ENCODE data around the gene TMEM69.
"Not testable (repeated sequence)": the region's sequence is repeated elsewhere in the genome, so short reads cannot be mapped to it uniquely, and the experiment has no call there.

Gene TMEM69

GRCh38 chr1:45679123-45679522, 8.9 kb upstream of the TMEM69 start:
- DNase-seq, result no peak

GRCh38 chr1:45682942-45683341, 5.0 kb upstream of the TMEM69 start:
- no peak for DNase-seq

- no peak for DNase-seq
Observed at GRCh38 chr1:45684402-45684801, 3.6 kb upstream of the TMEM69 start.

- DNase-seq, result no peak
Observed at GRCh38 chr1:45685308-45686014, 2.5 kb upstream of the TMEM69 start.

- DNase-seq, result peak; percentile 60 to 65
Observed at GRCh38 chr1:45686015-45686287, 2.0 kb upstream of the TMEM69 start.

- DNase-seq, result peak; percentile 98
Observed at GRCh38 chr1:45686288-45687013, 1.5 kb upstream of the TMEM69 start, which contains the start of gene GPBP1L1. GPBP1L1 (minus strand) TSS chr1:45686533; CDS start chr1:45659087, 27,446 bp downstream.

- peak; percentile 94 to 96 for DNase-seq
Observed at GRCh38 chr1:45687014-45687753, 797 bp upstream of the TMEM69 start.

GRCh38 chr1:45693811-45694210, 5.8 kb downstream of the TMEM69 start:
- not testable (repeated sequence) for DNase-seq

GRCh38 chr1:45694823-45695222, 6.8 kb downstream of the TMEM69 start:
- DNase-seq, result no peak

- no peak for DNase-seq
Observed at GRCh38 chr1:45704637-45705036, 16.7 kb downstream of the TMEM69 start.

- no peak for DNase-seq
Observed at GRCh38 chr1:45713711-45714110, 25.7 kb downstream of the TMEM69 start.

- DNase-seq, result no peak
Observed at GRCh38 chr1:45716700-45717099, 28.7 kb downstream of the TMEM69 start.

GRCh38 chr1:45717386-45717785, 29.4 kb downstream of the TMEM69 start:
- not testable (repeated sequence) for DNase-seq

- DNase-seq, result no peak
Observed at GRCh38 chr1:45718289-45718688, 30.3 kb downstream of the TMEM69 start.

- DNase-seq, result no peak
Observed at GRCh38 chr1:45721207-45721606, 33.2 kb downstream of the TMEM69 start.

GRCh38 chr1:45722809-45723208, 34.8 kb downstream of the TMEM69 start:
- DNase-seq, result no peak

GRCh38 chr1:45723248-45723930, 35.4 kb downstream of the TMEM69 start:
- DNase-seq, result no peak

- not testable (repeated sequence) for DNase-seq
Observed at GRCh38 chr1:45726007-45726406, 38.0 kb downstream of the TMEM69 start.

GRCh38 chr1:45730075-45730779, 42.2 kb downstream of the TMEM69 start:
- no peak for DNase-seq

- no peak for DNase-seq
Observed at GRCh38 chr1:45730780-45731319, 42.9 kb downstream of the TMEM69 start.

- no peak for DNase-seq
Observed at GRCh38 chr1:45739137-45739536, 51.2 kb downstream of the TMEM69 start.

- not testable (repeated sequence) for DNase-seq
Observed at GRCh38 chr1:45739641-45740156, 51.7 kb downstream of the TMEM69 start.

Data from activated CD4-positive, alpha-beta T cell treated with anti-CD3 and anti-CD28 coated beads, Interleukin-2, amount 50 U/mL, for 48 hours (primary cell).